HEK293 (cell line): ENCODE measurements around the gene CENPK.
A peak's percentile ranks its signal among the peaks of the same experiment; 100 is the strongest.

ENCODE experiments used
- BCL11B ChIP-seq: fragments of 450-650 bp; formaldehyde crosslinking; IDR thresholded peaks from 2 replicates; pipeline ENCODE4 v1.5.1; 2016; ENCODE audit warnings: low read depth, missing biosample characterization, missing genetic modification characterization
- FEZF1 ChIP-seq: fragments of 450-650 bp; formaldehyde crosslinking; IDR thresholded peaks from 2 replicates; pipeline ENCODE4 v1.5.1; 2016; ENCODE audit warnings: missing biosample characterization, missing genetic modification characterization
- ZBTB11 ChIP-seq: fragments of 450-650 bp; formaldehyde crosslinking; conservative IDR thresholded peaks from 2 replicates; pipeline ENCODE4 v1.5.1; 2016; ENCODE audit warnings: low read depth, missing biosample characterization, missing genetic modification characterization
- ZBTB21 ChIP-seq: fragments of 450-650 bp; formaldehyde crosslinking; IDR thresholded peaks from 2 replicates; pipeline ENCODE4 v1.5.1; 2017; ENCODE audit warnings: missing biosample characterization, missing genetic modification characterization
- ZBTB44 ChIP-seq: fragments of 450-650 bp; IDR thresholded peaks from 2 replicates; pipeline ENCODE4 v1.5.1; 2018; ENCODE audit warnings: missing biosample characterization, mild to moderate bottlenecking, missing genetic modification characterization
- ZBTB6 ChIP-seq: fragments of 450-650 bp; formaldehyde crosslinking; IDR thresholded peaks from 2 replicates; pipeline ENCODE4 v1.5.1; 2017; ENCODE audit warnings: missing biosample characterization, missing genetic modification characterization
- ZNF19 ChIP-seq: fragments of 450-650 bp; formaldehyde crosslinking; IDR thresholded peaks from 2 replicates; pipeline ENCODE4; 2016; ENCODE audit warnings: missing biosample characterization, missing genetic modification characterization, low read depth
- ZNF211 ChIP-seq: fragments of 450-650 bp; formaldehyde crosslinking; IDR thresholded peaks from 2 replicates; pipeline ENCODE4 v1.5.1; 2016; ENCODE audit warnings: low read depth, missing biosample characterization, missing genetic modification characterization
- ZNF223 ChIP-seq: fragments of 450-650 bp; formaldehyde crosslinking; IDR thresholded peaks from 2 replicates; pipeline ENCODE4 v1.5.1; 2016; ENCODE audit warnings: missing biosample characterization, missing genetic modification characterization
- ZNF391 ChIP-seq: fragments of 450-650 bp; formaldehyde crosslinking; IDR thresholded peaks from 2 replicates; pipeline ENCODE4 v1.5.1; 2016; ENCODE audit warnings: low read depth, missing biosample characterization, missing genetic modification characterization, borderline replicate concordance
- ZNF529 ChIP-seq: fragments of 450-650 bp; formaldehyde crosslinking; IDR thresholded peaks from 2 replicates; pipeline ENCODE4 v1.5.1; 2017; ENCODE audit warnings: missing genetic modification characterization, missing biosample characterization; ENCODE audit not compliant: insufficient replicate concordance
- ZNF544 ChIP-seq: fragments of 450-650 bp; formaldehyde crosslinking; IDR thresholded peaks from 2 replicates; pipeline ENCODE4 v1.5.0; 2017; ENCODE audit warnings: missing biosample characterization, missing genetic modification characterization
- ZNF555 ChIP-seq: fragments of 450-650 bp; formaldehyde crosslinking; conservative IDR thresholded peaks from 2 replicates; pipeline ENCODE4 v1.5.1; 2017; ENCODE audit warnings: missing biosample characterization, mild to moderate bottlenecking, missing genetic modification characterization, inconsistent platforms
- ZSCAN30 ChIP-seq: fragments of 450-650 bp; IDR thresholded peaks from 2 replicates; pipeline ENCODE4 v1.5.1; 2018; ENCODE audit warnings: missing biosample characterization, mild to moderate bottlenecking, missing genetic modification characterization, moderate library complexity
- TF ChIP-seq, protein P1 (sequence below): fragments of 450-650 bp; formaldehyde crosslinking; IDR thresholded peaks from 2 replicates; pipeline ENCODE4 v1.5.1; 2016; ENCODE audit warnings: missing biosample characterization, missing genetic modification characterization, borderline replicate concordance
- TF ChIP-seq, protein P2 (sequence below): fragments of 450-650 bp; formaldehyde crosslinking; IDR thresholded peaks from 2 replicates; pipeline ENCODE4 v1.5.1; 2016; ENCODE audit warnings: missing biosample characterization, missing genetic modification characterization
- TF ChIP-seq, protein P3 (sequence below): fragments of 450-650 bp; formaldehyde crosslinking; IDR thresholded peaks from 2 replicates; pipeline ENCODE4 v1.5.1; 2017; ENCODE audit warnings: missing biosample characterization, missing genetic modification characterization
- TF ChIP-seq, protein P4 (sequence below): fragments of 450-650 bp; IDR thresholded peaks from 2 replicates; pipeline ENCODE4 v1.5.1; 2018; ENCODE audit warnings: missing biosample characterization, missing genetic modification characterization
- TF ChIP-seq, protein P5 (sequence below): fragments of 450-650 bp; formaldehyde crosslinking; IDR thresholded peaks from 2 replicates; pipeline ENCODE4 v1.5.1; 2016; ENCODE audit warnings: missing biosample characterization, missing genetic modification characterization
- TF ChIP-seq, protein P6 (sequence below): fragments of 450-650 bp; formaldehyde crosslinking; optimal IDR thresholded peaks from 2 replicates; pipeline ENCODE3; 2016; ENCODE audit warnings: missing biosample characterization, mild to moderate bottlenecking, missing genetic modification characterization

The CENPK gene

DNA sequence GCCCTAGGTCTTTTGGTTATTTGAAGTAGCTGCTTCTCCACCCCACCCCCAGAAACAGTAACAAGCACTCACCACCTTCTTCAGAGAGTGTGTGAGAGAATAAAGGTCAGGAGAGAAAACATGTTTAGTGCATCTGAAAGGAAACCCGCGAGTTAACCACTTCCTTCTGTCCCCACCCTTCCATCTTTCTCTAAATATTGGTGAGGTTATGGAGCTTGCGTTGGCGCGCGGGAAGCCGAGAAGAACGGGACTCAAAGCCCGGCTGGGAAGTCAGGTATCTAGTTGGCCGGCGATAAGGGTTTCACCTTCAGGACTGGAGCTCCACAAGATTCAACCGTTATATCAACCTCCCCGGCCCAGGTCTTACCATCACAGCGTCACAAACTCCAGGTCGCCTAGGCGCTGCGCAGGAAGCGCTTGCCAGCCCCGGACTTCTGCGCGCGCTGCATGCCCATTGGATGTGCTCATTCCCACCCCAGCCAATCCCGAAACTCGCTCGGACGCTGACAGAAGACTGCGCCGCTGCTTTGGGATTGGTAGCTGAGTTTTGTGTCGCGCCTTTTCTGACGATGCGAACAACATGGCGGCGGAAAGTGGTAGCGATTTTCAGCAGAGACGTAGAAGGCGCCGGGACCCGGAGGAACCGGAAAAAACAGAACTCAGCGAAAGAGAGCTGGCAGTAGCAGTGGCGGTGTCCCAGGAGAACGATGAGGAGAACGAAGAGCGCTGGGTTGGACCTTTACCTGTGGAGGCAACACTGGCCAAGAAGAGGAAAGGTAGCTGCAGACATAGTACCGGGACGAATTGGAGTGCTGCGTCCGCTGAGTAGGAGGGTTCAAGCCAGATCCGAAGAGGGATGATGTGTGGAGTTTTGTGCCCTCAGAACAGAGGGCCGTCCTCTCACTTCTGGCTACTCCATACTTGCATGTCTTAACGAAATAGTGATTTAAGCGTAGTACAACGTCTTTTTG, at the start of gene CENPK, which contains the start of gene PPWD1 (continued):
- TF ChIP-seq ZNF19 (tag by site-specific recombination) (no peak), ZBTB44 (tag by site-specific recombination) (no peak), BCL11B (tag by site-specific recombination) (no peak), ZSCAN30 (tag by site-specific recombination) (no peak; the same call in 1 of the 2 replicates), ZNF555 (tag by site-specific recombination) (no peak), FEZF1 (tag by site-specific recombination) (no peak), ZBTB21 (tag by site-specific recombination) (no peak; the same call in 1 of the 2 replicates), ZBTB6 (tag by site-specific recombination) (no peak), ZNF223 (no peak), ZNF529 (tag by site-specific recombination) (no peak), ZNF211 (tag by site-specific recombination) (no peak), ZNF391 (tag by site-specific recombination) (no peak), ZNF544 (tag by site-specific recombination) (no peak), ZBTB11 (tag by site-specific recombination) (peak; percentile 83)
- TF ChIP-seq, protein P1, sequence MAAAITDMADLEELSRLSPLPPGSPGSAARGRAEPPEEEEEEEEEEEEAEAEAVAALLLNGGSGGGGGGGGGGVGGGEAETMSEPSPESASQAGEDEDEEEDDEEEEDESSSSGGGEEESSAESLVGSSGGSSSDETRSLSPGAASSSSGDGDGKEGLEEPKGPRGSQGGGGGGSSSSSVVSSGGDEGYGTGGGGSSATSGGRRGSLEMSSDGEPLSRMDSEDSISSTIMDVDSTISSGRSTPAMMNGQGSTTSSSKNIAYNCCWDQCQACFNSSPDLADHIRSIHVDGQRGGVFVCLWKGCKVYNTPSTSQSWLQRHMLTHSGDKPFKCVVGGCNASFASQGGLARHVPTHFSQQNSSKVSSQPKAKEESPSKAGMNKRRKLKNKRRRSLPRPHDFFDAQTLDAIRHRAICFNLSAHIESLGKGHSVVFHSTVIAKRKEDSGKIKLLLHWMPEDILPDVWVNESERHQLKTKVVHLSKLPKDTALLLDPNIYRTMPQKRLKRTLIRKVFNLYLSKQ (tag by site-specific recombination), result no peak
- TF ChIP-seq, protein P2, sequence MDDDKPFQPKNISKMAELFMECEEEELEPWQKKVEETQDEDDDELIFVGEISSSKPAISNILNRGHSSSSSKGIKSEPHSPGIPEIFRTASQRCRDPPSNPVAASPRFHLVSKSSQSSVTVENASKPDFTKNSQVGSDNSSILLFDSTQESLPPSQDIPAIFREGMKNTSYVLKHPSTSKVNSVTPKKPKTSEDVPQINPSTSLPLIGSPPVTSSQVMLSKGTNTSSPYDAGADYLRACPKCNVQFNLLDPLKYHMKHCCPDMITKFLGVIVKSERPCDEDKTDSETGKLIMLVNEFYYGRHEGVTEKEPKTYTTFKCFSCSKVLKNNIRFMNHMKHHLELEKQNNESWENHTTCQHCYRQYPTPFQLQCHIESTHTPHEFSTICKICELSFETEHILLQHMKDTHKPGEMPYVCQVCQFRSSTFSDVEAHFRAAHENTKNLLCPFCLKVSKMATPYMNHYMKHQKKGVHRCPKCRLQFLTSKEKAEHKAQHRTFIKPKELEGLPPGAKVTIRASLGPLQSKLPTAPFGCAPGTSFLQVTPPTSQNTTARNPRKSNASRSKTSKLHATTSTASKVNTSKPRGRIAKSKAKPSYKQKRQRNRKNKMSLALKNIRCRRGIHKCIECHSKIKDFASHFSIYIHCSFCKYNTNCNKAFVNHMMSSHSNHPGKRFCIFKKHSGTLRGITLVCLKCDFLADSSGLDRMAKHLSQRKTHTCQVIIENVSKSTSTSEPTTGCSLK (tag by site-specific recombination), result no peak
- TF ChIP-seq, protein P3, sequence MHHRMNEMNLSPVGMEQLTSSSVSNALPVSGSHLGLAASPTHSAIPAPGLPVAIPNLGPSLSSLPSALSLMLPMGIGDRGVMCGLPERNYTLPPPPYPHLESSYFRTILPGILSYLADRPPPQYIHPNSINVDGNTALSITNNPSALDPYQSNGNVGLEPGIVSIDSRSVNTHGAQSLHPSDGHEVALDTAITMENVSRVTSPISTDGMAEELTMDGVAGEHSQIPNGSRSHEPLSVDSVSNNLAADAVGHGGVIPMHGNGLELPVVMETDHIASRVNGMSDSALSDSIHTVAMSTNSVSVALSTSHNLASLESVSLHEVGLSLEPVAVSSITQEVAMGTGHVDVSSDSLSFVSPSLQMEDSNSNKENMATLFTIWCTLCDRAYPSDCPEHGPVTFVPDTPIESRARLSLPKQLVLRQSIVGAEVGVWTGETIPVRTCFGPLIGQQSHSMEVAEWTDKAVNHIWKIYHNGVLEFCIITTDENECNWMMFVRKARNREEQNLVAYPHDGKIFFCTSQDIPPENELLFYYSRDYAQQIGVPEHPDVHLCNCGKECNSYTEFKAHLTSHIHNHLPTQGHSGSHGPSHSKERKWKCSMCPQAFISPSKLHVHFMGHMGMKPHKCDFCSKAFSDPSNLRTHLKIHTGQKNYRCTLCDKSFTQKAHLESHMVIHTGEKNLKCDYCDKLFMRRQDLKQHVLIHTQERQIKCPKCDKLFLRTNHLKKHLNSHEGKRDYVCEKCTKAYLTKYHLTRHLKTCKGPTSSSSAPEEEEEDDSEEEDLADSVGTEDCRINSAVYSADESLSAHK (tag by site-specific recombination), result no peak
- TF ChIP-seq, protein P4, sequence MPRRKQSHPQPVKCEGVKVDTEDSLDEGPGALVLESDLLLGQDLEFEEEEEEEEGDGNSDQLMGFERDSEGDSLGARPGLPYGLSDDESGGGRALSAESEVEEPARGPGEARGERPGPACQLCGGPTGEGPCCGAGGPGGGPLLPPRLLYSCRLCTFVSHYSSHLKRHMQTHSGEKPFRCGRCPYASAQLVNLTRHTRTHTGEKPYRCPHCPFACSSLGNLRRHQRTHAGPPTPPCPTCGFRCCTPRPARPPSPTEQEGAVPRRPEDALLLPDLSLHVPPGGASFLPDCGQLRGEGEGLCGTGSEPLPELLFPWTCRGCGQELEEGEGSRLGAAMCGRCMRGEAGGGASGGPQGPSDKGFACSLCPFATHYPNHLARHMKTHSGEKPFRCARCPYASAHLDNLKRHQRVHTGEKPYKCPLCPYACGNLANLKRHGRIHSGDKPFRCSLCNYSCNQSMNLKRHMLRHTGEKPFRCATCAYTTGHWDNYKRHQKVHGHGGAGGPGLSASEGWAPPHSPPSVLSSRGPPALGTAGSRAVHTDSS (tag by site-specific recombination), result no peak
- TF ChIP-seq, protein P5, sequence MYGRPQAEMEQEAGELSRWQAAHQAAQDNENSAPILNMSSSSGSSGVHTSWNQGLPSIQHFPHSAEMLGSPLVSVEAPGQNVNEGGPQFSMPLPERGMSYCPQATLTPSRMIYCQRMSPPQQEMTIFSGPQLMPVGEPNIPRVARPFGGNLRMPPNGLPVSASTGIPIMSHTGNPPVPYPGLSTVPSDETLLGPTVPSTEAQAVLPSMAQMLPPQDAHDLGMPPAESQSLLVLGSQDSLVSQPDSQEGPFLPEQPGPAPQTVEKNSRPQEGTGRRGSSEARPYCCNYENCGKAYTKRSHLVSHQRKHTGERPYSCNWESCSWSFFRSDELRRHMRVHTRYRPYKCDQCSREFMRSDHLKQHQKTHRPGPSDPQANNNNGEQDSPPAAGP (tag by site-specific recombination), result peak; percentile 46; the same call in 1 of the 2 replicates
- TF ChIP-seq, protein P6, sequence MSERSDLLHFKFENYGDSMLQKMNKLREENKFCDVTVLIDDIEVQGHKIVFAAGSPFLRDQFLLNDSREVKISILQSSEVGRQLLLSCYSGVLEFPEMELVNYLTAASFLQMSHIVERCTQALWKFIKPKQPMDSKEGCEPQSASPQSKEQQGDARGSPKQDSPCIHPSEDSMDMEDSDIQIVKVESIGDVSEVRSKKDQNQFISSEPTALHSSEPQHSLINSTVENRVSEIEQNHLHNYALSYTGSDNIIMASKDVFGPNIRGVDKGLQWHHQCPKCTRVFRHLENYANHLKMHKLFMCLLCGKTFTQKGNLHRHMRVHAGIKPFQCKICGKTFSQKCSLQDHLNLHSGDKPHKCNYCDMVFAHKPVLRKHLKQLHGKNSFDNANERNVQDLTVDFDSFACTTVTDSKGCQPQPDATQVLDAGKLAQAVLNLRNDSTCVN, result no peak
